GM12874 (cell line): Measurements from ENCODE around the gene PDGFA.

Source experiments
- TF ChIP-seq, protein P1 (sequence below): IDR thresholded peaks from 2 replicates; pipeline ENCODE4 v1.5.1; 2011; ENCODE audit warnings: low read depth, mild to moderate bottlenecking, control low read depth, low read length, moderate library complexity; ENCODE audit not compliant: insufficient read depth

PDGFA gene

GRCh38 chr7:528451-528850 is 8.8 kb upstream of the PDGFA start:
- TF ChIP-seq, protein P1, sequence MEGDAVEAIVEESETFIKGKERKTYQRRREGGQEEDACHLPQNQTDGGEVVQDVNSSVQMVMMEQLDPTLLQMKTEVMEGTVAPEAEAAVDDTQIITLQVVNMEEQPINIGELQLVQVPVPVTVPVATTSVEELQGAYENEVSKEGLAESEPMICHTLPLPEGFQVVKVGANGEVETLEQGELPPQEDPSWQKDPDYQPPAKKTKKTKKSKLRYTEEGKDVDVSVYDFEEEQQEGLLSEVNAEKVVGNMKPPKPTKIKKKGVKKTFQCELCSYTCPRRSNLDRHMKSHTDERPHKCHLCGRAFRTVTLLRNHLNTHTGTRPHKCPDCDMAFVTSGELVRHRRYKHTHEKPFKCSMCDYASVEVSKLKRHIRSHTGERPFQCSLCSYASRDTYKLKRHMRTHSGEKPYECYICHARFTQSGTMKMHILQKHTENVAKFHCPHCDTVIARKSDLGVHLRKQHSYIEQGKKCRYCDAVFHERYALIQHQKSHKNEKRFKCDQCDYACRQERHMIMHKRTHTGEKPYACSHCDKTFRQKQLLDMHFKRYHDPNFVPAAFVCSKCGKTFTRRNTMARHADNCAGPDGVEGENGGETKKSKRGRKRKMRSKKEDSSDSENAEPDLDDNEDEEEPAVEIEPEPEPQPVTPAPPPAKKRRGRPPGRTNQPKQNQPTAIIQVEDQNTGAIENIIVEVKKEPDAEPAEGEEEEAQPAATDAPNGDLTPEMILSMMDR = no peak

DNA sequence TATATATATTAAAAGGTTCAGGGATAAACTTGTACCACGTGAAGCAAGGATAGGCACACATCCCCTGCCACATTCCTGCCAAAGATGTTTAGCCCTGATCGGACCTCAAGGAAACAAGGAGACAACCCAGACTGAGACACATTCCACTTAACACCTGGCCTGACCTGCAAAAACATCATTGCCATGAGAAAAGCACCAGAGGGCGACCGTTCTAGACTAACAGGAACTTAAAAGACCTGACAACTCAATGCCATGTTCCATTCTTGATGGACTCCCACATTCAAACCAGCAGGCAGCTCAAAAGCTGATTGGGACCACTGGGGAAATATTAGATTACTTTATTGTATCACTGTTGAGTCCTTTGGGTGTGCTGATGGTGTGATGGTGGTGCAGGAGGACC is 8.1 kb upstream of the PDGFA start:
- TF ChIP-seq, protein P1 = no peak

- TF ChIP-seq, protein P1 = no peak
These were observed 6.9 kb upstream of the PDGFA start for GRCh38 chr7:526460-527034.

DNA sequence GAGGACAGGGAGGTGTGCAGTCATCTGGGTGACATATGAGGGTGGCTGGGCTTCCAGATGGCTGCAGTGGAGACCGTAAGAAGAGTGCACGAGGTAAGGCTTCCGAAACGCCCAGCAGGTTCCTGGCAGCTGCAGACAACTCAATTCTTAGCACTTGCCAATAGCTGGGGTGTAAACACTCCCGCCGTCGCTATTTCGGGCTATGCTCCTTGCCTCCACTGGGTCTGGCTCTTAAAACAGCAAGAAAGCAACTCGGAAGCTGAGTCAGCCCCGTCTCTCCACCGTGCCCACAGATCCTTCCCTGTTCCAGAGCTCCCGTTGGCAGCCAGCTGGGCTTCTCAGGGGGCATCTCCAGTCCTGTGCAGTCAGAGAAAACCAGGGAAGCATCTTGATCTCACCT is 6.1 kb upstream of the PDGFA start:
- TF ChIP-seq, protein P1 = no peak

DNA sequence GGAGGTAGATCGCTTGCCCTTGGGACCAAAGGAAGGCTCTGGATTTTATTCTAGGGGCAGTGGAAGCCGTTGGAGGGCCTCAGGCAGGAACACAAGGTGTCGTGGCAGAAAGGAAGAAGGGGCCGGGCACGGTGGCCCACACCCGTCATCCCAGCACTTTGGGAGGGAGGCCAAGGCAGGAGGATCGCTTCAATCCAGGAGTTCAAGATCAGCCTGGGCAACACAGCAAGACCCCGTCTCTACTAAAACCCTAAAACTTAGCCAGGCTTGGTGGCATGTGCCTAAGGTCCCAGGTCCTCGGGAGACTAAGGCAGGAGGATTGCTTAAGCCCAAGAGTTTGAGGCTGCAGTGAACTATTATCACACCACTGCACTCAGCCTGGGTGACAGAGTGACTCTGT is 5.2 kb upstream of the PDGFA start:
- TF ChIP-seq, protein P1 = no peak

GRCh38 chr7:523347-524336 is 4.0 kb upstream of the PDGFA start:
- TF ChIP-seq, protein P1 = no peak

- TF ChIP-seq, protein P1 = no peak
These were observed 3.3 kb upstream of the PDGFA start for GRCh38 chr7:522951-523314.
